Fibroblast of peridontal ligament (primary cell): ENCODE results near the gene NRN1L.
A peak's percentile ranks its signal among the peaks of the same experiment; 100 is the strongest.
"Not testable (repeated sequence)": the region's sequence is repeated elsewhere in the genome, so short reads cannot be mapped to it uniquely, and the experiment has no call there.

Experiments
- DNase-seq: peaks from one replicate; pipeline ENCODE4 v3.0.0-alpha.2; 2010; ENCODE audit errors: extremely low read depth

NRN1L gene

GRCh38 chr16:67860589-67861398, 23.9 kb upstream of the NRN1L start:
- peak; percentile 58 for DNase-seq

GRCh38 chr16:67861877-67862276, 22.8 kb upstream of the NRN1L start:
- DNase-seq, result no peak

- DNase-seq, result peak; percentile 87
Measured at GRCh38 chr16:67862623-67863583, 21.8 kb upstream of the NRN1L start.

- not testable (repeated sequence) for DNase-seq
Measured at GRCh38 chr16:67864044-67864443, 20.6 kb upstream of the NRN1L start.

- no peak for DNase-seq
Measured at GRCh38 chr16:67864594-67864993, 20.1 kb upstream of the NRN1L start.

GRCh38 chr16:67865318-67865717, 19.4 kb upstream of the NRN1L start:
- DNase-seq, result peak; percentile 45

GRCh38 chr16:67868290-67868689, 16.4 kb upstream of the NRN1L start:
- DNase-seq, result no peak

GRCh38 chr16:67869653-67870052, 15.0 kb upstream of the NRN1L start:
- DNase-seq, result no peak

GRCh38 chr16:67871256-67871655, 13.4 kb upstream of the NRN1L start:
- DNase-seq, result no peak

GRCh38 chr16:67872131-67872630, 12.5 kb upstream of the NRN1L start:
- DNase-seq, result no peak

GRCh38 chr16:67872631-67873434, 11.9 kb upstream of the NRN1L start, which contains the start of gene EDC4:
Gene EDC4, plus strand, starts transcription at chr16:67873052. Its CDS starts 210 bp downstream, at chr16:67873262.
- DNase-seq, result peak; percentile 65

- no peak for DNase-seq
Measured at GRCh38 chr16:67873435-67874370, 11.0 kb upstream of the NRN1L start.

GRCh38 chr16:67874372-67874771, 10.3 kb upstream of the NRN1L start:
- no peak for DNase-seq

- no peak for DNase-seq
Measured at GRCh38 chr16:67877064-67877463, 7.6 kb upstream of the NRN1L start.

- no peak for DNase-seq
Measured at GRCh38 chr16:67878232-67878631, 6.5 kb upstream of the NRN1L start.

GRCh38 chr16:67878846-67879245, 5.8 kb upstream of the NRN1L start:
- no peak for DNase-seq

- no peak for DNase-seq
Measured at GRCh38 chr16:67879462-67879861, 5.2 kb upstream of the NRN1L start.

GRCh38 chr16:67879936-67880335, 4.7 kb upstream of the NRN1L start:
- DNase-seq, result no peak

GRCh38 chr16:67880584-67880983, 4.1 kb upstream of the NRN1L start:
- DNase-seq, result no peak

- DNase-seq, result no peak
Measured at GRCh38 chr16:67881621-67882161, 3.0 kb upstream of the NRN1L start.
